Prostate gland (tissue), 2 donors: ENCODE results near the gene CCDC92.

ENCODE experiments used
- CTCF ChIP-seq, 4 experiments: fragments of 200-600 bp in 2 of 4; fragments of 450-650 bp in 2 of 4; sonication (generic) in 2 of 4; IDR thresholded peaks; 1 replicate in 3 of 4; 2 replicates in 1 of 4; pipeline ENCODE4 v1.5.1; 2016 to 2019; ENCODE audit warnings: antibody characterized with exemption in 4 of 4, mild to moderate bottlenecking in 2 of 4, moderate library complexity in 2 of 4
- POLR2A ChIP-seq: fragments of 450-650 bp; IDR thresholded peaks from one replicate; pipeline ENCODE4 v1.6.1; 2016; ENCODE audit warnings: antibody characterized with exemption, mild to moderate bottlenecking

DNA sequence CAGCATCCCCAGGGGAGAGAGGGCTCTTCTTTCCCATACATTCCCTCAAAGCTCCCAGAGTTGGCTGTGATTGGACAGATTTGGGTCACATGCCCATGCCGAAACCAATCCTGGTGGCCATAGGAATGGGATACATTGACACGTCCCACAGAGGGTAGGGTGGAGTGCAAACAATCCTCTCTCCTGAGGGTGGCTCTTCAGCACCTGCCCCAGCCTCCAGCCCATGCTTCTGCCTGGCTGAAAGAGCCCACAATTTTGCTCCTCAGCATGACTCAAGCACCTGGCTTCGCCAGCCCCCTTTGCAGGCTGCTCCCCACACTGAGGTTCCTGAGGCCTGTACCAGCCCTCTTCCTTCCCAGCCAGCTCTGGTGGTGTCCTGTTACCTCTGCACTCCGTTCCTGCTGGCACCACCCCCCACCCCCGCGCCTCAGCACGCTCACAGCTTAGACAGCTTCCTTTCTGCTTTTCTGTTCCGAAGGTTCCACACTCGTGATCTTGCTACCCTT is 71.7 kb downstream of the CCDC92 start:
- no peak for TF ChIP-seq CTCF (IDR thresholded peaks at IDR 0.05)
- no peak for TF ChIP-seq POLR2A
